ENCODE data around the gene PSPC1. TPM values are rescaled to one million over a fixed set of nuclear protein-coding genes. Genes with fewer than 3 reads are reported as not detected.
"Not testable (repeated sequence)": the region's sequence is repeated elsewhere in the genome, so short reads cannot be mapped to it uniquely, and the experiment has no call there.

PSPC1 gene
- total RNA-seq, 1 experiment from 2014 or later = 105 TPM

DNA sequence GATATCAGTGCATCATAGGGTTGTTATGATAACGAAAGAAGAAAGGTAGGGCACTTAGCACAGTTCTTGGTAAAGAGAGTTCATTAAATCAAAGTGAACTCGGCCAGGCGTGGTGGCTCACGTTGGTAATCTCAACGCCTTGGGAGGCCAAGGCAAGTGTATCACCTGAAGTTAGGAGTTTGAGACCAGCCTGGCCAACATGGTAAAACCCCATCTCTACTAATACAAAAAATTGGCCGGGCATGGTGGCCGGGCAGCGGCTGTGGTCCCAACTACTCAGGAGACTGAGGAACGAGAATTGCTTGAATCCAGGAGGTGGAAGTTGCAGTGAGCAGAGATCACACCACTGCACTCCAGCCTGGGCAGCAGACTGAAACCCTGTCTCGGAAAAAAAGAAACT lies 19.1 kb downstream of the PSPC1 start:
- DNase-seq (ENCODE audit: low spot score) = no peak

DNA sequence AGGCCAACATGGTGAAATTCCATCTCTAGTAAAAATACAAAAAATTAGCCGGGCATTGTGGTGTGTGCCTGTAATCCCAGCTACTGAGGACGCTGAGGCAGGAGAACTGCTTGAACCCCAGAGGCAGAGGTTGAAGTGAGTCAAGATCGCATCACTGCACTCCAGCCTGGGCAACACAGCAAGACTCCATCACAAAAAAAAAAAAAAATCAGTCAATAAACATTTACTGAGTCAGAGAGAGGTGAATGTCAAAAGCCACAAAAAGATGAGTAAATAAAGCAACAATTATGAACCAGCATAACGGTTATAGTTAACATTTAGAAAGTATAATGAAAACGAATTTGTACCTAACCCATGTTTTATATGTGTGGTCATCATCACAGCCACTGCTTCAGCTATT lies 23.1 kb downstream of the PSPC1 start:
- no peak for DNase-seq (ENCODE audit: low spot score)

DNA sequence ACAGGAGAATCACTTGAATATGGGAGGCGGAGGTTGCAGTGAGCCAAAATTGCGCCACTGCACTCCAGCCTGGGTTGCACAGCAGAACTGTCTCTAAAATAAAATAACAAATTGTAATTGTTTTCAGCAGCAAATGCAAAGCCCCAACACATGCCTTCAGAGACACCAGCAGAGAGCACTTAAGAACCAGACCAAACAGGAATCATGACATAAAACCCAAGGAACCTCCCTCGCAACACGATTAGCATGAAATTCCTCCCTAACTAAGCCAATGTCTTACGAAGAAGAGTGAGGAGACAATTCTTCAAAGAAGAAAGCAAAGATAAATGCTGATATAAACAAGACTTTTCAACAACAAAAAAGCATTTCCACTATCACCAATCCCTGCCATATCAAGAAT lies 40.1 kb downstream of the PSPC1 start:
- DNase-seq (ENCODE audit: low spot score) = no peak

DNA sequence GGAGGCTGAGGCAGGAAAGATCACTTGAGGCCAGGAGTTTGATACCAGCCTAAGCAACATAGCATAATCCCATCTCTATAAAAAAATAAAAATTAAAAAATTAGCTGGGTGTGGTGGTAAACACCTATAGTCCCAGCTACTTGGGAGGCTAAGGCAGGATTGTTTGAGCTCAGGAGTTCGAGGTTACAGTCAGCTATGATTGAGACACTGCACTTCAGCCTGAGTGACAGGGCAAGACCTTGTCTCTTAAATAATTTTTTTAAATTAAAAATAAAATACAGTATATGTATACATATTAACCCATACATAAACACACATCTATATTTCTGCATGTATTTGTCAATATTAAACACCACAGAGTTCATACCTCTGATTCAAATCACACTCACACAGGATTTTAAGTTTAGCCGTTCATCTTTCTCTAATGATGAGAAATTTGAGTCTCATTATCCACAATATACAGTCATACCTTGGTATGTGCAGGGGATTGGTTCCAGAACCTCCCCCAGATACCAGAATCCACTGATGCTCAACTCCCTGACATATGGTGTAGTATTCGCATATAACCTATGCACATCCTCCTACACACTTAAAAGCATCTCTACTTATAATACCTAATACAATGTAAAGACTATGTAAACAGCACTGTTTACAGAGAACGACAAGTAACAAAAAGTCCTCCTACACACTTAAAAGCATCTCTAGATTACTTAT lies 44.7 kb downstream of the PSPC1 start:
- no peak for DNase-seq (ENCODE audit: low spot score)

DNA sequence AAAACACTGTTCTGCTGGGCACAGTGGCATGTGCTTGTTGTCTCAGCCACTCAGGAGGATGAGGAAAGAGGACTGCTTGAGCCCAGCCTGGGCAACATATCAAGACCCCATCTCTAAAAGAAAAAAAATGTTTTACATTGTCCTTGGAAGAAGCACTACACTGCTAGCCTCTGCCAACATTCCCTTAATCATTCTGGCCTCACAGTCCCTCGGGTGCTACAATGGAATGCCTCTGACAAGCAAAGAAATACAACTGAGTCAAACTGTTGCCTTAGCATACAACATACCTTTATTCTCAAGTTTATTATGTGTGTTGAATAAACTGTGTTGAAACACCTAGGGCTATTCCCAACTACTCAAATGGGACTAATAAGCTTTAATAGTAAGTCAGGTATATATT lies 56.1 kb downstream of the PSPC1 start:
- no peak for DNase-seq (ENCODE audit: low spot score)

DNA sequence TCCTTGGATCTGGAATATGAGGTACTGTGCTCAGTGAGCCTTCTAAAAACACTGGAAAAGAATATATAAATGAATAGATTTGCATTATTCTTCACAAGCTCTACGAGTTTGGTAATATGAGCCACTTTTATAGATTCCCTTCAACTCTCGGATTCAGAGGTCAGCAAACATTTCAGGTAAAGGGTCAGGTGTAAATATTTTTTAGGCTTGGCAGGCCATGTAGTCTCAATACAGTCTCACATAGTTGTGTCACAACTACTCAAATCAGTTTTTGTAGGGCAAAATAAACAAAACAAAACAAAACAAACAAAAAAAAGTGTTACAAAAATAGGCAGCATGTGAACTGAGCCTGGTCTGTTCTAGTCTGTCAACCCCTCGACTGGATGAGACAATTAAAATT lies 57.4 kb downstream of the PSPC1 start:
- DNase-seq (ENCODE audit: low spot score) = no peak

DNA sequence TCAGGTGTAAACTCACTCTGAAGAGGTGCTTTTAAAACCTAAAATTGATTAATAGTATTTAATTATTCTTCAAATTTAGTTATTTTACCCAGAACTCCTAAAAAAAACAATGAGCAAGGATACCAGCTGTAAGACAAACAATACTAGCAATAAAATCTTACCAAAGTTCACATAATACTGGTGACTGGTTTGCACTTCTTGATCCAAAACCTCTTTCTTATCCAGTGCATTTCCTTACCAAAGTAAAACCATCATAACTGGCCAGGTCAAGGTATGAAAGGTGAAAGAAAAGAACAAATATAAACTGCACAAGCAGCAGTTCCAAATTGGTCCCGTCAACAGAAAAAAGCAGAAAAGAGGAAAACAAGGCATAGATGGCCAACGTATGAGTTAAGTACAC lies 62.7 kb downstream of the PSPC1 start:
- DNase-seq (ENCODE audit: low spot score) = no peak

DNA sequence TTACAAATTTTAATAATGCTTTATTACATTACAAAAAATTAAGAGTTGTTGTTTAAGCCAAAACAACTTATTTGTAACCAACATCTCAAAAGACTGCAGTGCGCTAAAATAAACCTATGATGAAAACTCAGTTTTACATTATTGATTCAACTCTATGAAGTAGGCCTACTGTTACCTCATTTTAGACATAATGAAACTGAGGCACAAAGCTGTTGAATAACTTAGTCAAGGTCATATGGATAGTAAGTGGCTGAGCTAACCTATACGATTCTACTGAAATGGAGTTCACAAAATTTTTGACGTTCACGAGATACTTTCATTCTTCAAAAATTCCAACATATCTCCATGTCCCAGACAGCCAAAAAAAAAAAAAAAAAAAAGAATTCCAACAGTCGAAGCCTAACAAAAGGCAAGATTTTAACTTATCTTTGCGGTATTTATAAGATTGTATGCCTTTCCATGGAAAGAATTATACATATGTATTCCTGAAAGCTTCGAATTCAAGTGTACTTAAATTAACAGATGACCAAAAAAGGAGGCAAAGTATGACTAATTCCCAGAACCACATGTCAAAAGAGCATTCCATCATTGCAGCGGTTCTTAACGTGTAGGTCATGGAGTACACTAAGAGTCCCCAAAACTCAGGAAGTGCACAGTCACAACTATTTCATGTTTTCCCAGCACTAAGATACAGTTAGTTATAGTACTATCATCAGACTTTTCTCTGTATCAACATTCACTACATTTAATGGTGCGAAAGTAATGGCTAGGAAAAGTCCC lies 69.4 kb downstream of the PSPC1 start:
- DNase-seq (ENCODE audit: low spot score) = no peak

DNA sequence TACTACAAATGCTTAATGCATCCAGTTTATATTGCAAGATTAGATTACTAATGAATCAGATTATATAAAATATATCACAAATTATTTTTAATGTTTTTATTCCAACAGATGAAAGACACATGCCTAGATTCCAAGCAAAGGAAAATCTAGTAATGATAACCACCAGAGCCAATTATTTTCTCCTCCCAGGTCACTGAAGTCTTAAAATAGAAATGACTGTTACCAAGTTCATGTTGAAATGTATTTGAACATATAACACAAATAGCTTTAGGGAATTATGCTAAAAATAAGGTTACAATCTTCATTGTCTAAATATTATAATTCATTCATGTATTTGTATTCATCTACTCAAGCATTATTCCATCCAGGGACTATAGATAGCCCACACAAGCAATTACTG lies 73.0 kb downstream of the PSPC1 start:
- not testable (repeated sequence) for DNase-seq (ENCODE audit: low spot score)

DNA sequence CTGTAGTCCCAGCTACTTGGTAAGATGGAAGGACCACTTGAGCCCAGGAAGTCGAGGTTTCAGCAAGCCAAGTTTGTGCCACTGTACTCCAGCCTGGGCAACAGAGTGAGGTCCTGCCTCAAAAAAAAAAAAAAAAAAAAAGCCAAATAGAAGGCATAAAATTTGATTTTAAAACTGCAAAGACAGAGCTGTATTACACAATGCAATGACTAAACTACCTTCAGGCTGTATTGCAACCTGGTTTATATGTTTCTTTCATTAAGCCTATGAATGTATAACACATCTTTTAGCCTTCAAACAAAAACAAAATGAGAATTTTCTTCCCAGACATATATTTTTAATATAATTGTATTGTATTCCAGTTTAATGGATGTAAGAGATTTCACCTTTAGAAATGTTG lies 73.7 kb downstream of the PSPC1 start:
- not testable (repeated sequence) for DNase-seq (ENCODE audit: low spot score)

DNA sequence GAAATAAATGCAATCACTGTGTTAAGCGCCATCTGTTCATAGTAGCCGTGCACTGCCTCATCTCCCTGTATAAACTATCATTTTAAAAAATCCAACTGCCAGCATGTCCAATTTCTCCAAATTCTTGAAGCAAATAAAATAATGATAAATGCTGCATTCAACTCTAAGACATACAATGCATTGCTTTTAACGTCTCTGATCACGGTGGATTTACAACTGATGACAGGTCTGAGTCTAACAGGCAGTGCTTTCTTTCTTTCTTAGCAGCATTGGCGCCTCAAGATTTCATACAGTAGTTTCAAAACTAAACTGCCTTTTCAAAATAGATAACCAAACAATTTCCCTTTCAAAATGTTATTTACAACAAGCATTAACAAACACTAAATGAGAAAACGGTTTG lies 78.5 kb downstream of the PSPC1 start:
- not testable (repeated sequence) for DNase-seq (ENCODE audit: low spot score)

DNA sequence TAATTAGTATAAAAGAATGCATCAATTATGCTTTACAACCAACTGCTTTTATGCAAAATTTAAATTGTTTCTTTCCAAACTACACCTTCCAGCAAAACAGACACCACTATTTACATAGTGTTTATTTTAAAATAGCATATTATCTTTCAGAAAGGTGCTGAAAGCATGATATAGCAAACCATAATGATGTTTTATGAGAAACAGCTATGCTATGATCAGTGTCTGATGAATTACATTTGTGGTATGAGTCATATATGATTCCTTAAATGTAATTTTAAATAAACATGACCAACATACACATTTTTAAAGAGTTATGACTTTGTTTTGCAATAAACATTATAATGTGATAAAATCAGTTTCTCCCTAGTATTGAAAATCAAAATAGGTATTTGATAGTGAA lies 81.1 kb downstream of the PSPC1 start:
- DNase-seq (ENCODE audit: low spot score) = not testable (repeated sequence)

DNA sequence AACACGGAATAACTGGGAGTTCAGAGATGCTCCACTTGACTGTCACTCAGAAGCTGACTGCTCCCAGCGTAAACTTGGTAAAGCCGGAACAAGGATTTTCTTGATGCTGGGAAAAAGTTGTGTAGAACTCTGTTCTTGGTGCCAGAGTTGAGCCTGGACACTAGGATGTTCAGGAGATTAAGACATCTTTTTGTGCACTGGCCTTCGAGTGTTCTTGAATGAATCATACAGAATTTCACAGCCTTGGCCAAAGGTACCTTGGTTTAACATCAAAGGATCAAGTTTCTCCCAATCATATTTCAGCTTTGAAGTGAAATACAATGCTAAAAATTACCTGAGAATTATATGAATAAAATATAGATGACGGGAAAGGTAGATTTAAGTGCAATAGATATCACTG lies 81.8 kb downstream of the PSPC1 start:
- not testable (repeated sequence) for DNase-seq (ENCODE audit: low spot score)

DNA sequence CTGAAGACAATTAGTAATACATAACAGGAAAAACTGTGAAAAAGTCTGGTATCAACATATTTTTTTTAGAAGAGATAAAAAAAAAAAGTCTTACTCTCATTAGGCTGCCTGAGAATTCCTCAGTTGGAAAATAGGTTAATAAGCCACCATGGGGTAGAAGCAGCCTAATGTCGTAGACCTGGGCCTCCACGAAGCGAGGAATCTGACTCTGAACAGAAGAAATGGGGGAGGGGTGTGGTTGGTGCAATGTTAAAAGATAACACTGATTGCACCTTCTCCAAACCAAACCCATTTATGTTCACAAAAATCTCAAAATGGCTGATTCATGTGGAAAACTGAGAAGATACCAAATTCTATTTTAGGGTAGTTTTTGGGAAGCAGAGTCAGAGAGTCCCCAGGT lies 86.9 kb downstream of the PSPC1 start:
- DNase-seq (ENCODE audit: low spot score) = no peak

DNA sequence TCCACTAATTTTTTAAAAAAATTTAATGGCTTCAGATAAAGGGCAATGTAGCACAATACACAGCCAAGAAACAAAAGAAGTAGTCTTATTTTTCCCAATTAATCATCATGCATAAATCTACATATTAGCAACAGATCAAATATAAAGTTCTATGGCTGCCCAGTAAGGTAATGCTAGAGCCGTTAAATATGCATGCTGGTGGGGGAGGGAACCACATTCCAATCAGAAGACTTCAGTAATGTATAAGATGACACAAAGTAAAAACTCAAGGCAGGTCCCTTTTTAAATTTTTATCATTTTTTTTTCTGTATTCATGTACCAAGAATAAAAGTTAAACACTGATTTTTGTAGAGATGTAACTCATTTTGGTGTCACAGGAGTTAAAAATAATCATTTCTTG lies 87.3 kb downstream of the PSPC1 start:
- no peak for DNase-seq (ENCODE audit: low spot score)

DNA sequence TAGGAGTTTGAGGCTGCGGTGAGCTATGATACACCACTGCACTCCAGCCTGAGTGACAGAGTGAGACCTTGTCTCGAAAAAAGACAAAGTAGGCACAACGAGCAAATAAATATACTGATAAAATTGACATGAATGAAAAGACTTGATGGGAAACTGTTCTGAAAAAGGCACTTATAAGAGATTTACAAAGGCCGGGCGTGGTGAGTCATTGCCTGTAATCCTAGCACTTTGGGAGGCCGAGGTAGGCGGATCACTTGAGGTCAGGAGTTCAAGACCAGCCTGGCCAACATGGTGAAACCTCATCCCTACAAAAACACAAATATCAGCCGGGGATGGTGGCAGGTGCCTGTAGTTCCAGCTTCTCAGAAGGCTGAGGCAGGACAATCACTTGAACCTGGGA lies 91.3 kb downstream of the PSPC1 start:
- DNase-seq (ENCODE audit: low spot score) = not testable (repeated sequence)

DNA sequence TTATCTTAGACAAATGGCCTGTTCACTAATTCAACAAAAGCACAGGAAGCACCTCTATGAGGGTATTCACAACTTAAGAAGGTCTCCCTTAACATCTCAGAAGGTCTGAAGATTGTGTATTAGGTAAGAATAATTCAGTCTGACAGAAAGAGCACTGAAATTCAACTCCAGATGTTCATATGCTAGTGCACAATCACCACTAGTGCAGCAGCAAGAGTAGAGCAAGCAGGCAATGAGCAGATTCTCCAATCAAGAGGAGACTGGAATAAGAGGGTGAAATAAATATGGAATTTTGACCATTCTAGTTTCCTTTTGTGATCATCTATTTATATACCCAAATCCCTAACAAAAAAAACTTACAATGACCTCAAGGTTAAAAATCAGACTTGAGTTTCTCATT lies 97.3 kb downstream of the PSPC1 start:
- DNase-seq (ENCODE audit: low spot score) = peak; percentile 45

DNA sequence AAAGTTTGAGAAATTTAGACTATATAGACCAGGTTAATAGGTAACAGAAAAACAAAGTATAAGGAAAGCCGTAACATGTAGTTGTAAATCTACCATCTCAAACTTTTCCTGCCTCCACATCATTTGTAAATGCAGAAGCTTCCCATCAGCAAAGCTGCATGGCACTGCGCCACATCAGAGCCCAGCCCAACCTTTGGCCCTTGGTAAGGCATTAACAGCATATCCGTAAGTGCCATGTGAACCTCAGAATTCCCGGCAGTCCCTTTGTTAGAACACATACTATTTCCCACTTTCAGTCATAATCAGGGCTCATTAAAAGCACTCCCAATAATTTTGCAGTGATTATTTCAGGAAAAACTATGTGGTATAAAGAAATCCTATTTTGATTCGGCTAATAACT lies 97.7 kb downstream of the PSPC1 start:
- peak; percentile 82 for DNase-seq (ENCODE audit: low spot score)

DNA sequence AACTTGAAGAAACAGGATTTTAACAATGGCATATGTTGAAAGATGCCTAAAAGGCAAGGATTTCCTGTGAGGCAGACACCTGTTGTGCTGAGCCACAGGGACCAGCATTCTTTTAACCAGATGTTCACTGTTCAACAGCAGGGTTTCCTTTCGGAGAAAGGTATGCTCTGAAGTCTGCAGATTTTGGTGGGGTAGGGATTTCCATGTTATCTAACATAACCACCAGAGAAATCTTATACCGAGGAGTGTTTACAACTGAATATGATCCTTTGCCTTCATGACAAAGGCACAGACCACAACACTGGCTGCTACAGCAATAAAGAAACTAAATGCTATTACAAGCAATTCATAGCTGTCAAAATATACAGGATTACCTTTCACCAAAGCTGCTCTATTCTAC lies 101.2 kb downstream of the PSPC1 start:
- DNase-seq (ENCODE audit: low spot score) = no peak

DNA sequence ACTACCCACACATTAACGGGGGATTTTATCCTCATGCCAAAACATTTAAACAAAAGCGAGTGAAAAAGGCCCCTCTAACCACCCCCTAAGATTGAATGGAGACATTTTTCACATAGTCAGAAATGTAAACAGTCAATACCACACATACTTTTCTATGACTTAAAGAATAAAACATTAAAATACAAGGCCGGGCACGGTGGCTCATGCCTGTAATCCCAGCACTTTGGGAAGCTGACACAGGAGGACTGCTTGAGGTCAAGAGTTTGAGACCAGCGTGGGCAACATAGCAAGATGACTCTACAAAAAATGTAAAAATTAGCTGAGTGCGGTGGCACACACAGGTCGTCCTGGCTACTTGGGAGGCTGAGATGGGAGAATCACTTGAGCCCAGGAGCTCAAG lies 102.0 kb downstream of the PSPC1 start:
- no peak for DNase-seq (ENCODE audit: low spot score)

DNA sequence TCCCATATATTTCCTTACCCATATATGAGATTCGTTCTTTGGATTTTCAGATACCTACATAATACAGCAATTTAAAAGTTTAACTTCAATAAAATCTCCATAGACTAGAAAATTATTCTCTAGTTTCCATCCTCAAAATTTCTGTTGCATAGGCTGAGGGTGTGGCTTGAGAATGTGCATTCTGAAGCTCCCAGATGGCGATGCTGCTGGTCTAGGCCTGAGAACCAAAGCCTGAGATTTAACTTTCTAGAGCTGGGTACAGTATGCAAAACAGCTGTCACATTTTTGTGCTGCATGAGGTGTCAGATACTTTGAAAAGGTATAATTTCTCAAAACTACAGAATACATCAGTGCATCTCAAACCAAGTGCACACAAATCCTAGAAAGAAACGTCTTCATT lies 106.6 kb downstream of the PSPC1 start:
- no peak for DNase-seq (ENCODE audit: low spot score)

DNA sequence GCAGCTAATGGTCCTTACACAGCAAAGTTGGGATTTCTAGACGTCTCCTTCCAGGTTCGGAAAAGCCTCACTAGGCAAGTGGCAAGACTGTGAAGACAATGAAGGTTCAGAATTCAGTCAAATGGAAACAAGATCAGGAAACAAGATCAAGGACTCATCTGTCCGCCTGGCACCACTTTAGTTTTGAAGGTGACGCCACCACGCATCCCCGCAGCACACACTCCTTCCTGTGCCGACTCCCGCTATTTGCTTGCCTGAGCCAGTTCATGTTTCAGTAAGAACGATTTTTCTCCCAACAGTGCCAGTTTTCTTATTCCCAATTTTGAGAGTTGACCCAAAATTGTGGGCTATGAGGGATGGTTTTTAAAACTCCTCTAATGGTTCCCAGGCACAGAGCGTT lies 107.8 kb downstream of the PSPC1 start:
- DNase-seq (ENCODE audit: low spot score) = no peak

All from HT-29 (cell line).